SW 1271 (cell line): ENCODE results near the gene IGF2BP2.
"Not testable (repeated sequence)": the region's sequence is repeated elsewhere in the genome, so short reads cannot be mapped to it uniquely, and the experiment has no call there.

ENCODE experiments used
- DNase-seq, 2 experiments: peaks; one replicate each; lab custom pipeline; 2025; lab: John Stamatoyannopoulos, UW

Gene IGF2BP2

DNA sequence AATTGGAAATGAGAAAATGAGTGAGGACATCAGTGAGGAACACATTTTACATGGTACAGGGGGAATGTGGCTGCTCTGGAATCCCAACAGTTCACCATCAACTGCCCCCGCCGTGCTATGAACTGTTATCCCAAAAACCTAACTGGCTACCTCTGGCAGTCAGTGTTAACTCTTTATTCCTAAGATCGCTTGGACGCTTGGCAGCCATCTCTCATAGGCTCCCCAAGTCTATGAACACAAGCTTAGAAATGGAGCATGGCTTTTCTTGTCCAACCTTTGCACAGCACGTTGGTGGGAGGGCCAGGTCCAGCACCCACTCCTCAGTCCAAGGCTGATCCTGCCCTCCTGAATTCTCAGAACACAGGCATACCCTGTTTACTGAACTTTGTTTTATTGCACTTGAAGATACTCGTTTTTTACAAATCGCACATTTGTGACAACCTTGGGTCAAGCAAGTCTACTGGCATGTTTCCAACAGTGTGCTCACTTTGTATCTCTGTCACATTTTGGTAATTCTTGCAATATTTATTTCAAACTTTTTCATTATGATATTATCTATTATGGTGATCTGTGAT lies 185.1 kb downstream of the IGF2BP2 start:
- DNase-seq = no peak

DNA sequence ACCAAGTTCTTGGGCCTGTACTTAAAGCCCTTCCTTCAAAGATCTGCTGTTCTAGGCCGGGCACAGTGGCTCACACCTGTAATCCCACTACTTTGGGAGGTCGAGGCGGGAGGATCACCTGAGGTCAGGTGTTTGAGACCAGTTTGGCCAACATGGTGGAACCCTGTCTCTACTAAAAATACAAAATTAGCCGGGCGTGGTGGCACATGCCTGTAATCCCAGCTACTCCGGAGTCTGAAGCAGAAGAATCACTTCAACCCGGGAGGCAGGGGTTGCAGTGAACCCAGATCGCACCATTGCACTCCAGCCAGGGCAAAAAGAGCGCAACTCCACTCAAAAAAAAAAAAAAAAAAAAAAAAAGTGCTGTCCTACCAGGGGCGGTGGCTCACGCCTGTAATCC lies 186.2 kb downstream of the IGF2BP2 start:
- not testable (repeated sequence) for DNase-seq

GRCh38 chr3:185637388-185637787 lies 187.5 kb downstream of the IGF2BP2 start:
- no peak for DNase-seq

DNA sequence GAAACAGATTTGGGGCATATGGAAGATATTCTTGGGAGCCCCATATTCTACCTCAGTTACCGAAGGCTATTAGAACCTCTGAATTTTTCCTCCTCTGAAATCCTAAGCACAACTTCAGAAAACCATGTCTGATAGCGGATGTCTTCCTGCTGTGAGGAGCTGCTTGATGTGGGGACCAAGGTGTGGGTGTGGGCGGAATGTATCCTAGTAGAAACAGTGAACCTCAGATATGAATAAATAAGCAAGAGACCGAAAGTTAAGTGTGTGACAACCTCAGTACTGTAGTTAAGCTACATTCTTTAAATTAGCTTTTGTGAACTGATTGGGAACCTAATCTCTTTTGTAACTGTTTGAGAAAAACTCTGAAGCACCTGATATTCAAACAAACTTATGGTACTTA lies 191.8 kb downstream of the IGF2BP2 start:
- DNase-seq = no peak

- no peak for DNase-seq
Observed at GRCh38 chr3:185631508-185632206, 193.2 kb downstream of the IGF2BP2 start.

GRCh38 chr3:185631108-185631507 lies 193.7 kb downstream of the IGF2BP2 start:
- peak in 1 of 2 experiments; percentile 20 for DNase-seq

DNA sequence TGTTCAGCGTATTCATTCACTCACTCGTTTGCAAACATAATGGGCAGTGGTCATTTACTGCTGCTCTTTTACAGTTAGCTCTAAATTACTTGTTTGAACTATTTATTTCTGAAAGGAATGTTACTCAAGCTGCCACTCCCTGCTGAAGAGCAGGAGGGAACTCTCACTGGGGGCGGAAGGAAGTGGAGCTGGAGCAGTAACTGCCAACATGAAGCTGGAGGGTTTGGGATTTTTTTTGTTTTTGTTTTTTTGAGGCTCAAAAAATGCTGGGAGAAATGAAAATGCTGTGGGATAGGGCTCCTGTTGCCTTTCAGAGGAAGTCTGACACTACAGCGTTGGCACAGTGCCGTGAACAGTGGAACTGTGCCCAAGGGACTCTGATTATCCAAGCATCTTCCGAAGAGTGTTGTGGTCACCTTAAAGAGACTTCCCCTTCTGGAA lies 194.6 kb downstream of the IGF2BP2 start:
- no peak for DNase-seq

DNA sequence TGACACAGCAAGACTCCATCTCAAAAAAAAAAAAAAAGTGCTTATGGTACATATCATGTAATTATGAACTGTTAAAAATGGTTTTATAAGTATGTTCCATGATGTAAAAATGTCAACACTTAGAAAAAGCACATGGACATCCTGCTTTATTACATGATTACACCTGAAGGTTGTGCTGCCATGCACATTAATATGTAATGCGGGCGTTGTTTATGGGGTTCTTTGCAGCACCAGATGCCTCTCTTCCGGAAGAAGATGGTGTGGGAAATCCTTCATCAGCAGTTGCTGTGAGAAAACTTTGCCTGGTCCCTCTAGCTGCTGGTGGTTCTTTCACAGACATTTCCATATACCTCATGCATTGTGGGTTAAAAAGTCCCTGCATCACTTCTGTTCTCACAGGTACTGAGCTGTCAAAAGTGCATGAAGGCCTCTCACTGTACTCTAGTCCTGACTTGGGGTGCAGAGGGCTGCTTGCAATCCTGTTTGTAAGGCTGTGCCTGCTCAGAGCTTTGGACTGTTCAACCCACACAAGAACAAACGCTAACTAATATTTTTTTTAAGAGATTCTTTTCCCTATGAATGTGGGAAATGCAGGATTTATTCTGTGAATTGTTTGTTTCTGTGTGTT lies 195.2 kb downstream of the IGF2BP2 start:
- DNase-seq = no peak

- no peak for DNase-seq
Observed at GRCh38 chr3:185625784-185626183, 199.1 kb downstream of the IGF2BP2 start.

DNA sequence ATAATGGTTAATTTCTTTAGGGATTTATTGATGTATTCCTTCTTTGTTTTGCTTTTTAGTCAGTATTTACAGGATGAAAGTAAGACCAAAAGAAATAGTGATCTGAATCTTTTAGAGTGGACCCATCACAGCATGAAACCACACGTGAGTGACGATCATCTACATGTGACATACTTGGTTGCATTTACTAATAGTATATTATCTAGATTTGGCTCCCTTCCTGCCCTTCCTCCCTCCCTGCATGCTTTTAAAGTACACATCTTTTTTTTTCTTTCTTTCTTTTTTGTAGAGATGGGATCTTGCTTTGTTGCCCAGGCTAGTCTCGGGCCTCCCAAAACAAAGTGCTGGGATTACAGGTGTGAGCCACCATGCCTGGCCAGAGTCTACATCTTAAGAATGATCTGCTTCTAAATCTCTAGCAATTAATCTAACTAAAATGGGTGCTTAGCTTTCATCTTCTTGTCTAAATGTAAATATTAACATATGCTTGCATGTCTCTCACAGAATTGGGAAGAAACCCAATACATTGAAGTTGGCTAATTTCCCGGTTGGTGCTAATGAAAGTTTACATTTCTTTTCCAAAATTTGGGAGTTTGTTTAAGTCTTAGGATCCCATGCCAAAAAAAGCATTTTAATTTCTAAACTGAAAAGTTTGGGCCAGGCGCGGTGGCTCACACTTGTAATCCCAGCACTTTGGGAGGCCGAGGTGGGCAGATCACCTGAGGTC lies 200.7 kb downstream of the IGF2BP2 start:
- no peak for DNase-seq

GRCh38 chr3:185613016-185613415 lies 211.8 kb downstream of the IGF2BP2 start:
- no peak for DNase-seq

DNA sequence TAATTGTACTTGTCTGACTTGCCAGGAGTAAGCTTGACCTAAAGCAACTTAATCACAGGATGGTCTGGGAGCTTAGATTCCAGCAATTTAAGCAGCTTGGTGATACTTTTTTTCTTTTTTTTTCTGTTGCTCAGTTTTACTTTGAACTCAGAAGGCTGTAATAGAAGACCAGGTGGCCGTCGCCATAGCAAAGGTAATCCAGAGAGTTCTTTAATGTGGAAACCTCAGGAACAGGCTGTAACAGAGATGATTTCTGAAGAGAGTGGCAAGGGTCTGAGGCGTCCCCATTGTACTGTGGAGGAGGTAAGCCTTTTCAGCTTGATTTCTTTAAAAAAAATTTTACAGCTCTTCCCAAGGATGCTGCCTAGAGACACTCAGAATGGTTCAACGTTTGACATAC lies 218.6 kb downstream of the IGF2BP2 start:
- DNase-seq = no peak

GRCh38 chr3:185605566-185605965 lies 219.3 kb downstream of the IGF2BP2 start:
- no peak for DNase-seq

DNA sequence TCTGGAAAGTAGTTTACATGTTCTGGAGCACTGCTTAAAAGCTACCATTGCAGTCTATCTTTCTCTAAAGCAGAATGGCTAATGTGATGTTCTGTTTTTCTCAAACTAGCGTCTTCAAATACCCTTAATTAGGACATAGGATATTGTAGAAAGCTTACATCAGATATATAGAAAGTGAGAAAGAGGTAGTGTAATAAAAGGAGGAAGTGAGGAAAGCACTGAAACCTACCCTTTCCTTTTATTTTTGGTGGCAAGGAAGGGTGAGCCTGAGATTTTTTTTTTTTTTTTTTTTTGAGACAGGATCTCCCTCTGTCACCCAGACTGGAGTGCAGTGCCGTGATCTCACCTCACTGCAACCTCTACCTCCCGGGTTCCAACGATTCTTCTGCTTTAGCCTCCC lies 229.3 kb downstream of the IGF2BP2 start:
- DNase-seq = no peak

- DNase-seq = no peak
Observed at GRCh38 chr3:185594073-185594472, 230.8 kb downstream of the IGF2BP2 start.
